ENCODE data around the gene DENND4C. TPM values are rescaled to one million over a fixed set of nuclear protein-coding genes. Genes with fewer than 3 reads are reported as not detected.
"Not testable (repeated sequence)": the region's sequence is repeated elsewhere in the genome, so short reads cannot be mapped to it uniquely, and the experiment has no call there.

Gene DENND4C
- total RNA-seq, 2 donors from 2014 or later = 31.8 to 36.5 TPM

DNA sequence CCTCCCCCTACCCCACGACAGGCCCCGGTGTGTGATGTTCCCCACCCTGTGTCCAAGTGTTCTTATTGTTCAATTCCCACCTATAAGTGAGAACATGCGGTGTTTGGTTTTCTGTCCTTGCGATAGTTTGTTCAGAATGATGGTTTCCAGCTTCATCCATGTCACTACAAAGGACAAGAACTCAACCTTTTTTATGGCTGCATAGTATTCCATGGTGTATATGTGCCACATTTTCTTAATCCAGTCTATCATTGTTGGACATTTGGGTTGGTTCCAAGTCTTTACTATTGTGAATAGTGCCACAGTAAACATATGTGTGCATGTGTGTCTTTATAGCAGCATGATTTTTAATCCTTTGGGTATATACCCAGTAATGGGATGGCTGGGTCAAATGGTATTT is 35.1 kb downstream of the DENND4C start:
- not testable (repeated sequence) for H3K36me3 Mint-ChIP-seq

DNA sequence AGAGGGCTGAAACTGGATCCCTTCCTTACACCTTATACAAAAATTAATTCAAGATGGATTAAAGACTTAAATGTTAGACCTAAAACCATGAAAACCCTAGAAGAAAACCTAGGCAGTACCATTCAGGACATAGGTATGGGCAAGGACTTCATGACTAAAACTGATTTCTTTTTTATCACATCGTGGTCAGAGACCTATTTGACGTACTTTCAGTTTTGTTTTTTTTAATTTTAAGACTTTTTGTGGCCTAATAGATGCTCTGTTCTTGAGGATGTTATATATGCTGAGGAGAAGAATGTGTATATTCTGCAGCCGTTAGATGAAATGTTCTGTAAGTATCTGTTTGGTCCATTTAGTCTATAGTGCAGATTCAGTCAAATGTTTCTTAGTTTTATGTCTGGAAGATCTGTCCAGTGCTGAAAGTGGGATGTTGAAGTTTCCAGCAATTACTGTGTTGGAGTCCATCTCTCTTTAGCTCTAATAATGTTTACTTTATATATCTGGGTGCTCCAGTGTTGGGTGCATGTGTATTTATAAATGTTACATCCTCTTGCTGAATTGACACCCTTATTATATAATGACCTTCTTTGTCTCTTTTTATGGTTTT is 36.4 kb downstream of the DENND4C start:
- peak overlapping the region; percentile 49 to 67 for H3K27ac Mint-ChIP-seq
- peak in 1 of 2 donors; percentile 77 for ATAC-seq
- H3K4me1 Mint-ChIP-seq (ENCODE audit: low read depth in 2 of 2) = peaks cover 50 to 55% of the 10 kb centered on the region in 2 donors
- not testable (repeated sequence) for DNase-seq (ENCODE audit: low spot score); H3K27me3 Mint-ChIP-seq; H3K9me3 Mint-ChIP-seq; H3K36me3 Mint-ChIP-seq
- peak overlapping the region; percentile 74 for H3K4me3 Mint-ChIP-seq

More for the DNA sequence above, 35.1 kb downstream of the DENND4C start:
- not testable (repeated sequence) for H3K9me3 Mint-ChIP-seq; H3K27me3 Mint-ChIP-seq; H3K4me3 Mint-ChIP-seq; ATAC-seq; H3K27ac Mint-ChIP-seq; DNase-seq (ENCODE audit: low spot score)
- peaks cover 57 to 63% of the 10 kb centered on the region in 2 donors for H3K4me1 Mint-ChIP-seq (ENCODE audit: low read depth in 2 of 2)

DNA sequence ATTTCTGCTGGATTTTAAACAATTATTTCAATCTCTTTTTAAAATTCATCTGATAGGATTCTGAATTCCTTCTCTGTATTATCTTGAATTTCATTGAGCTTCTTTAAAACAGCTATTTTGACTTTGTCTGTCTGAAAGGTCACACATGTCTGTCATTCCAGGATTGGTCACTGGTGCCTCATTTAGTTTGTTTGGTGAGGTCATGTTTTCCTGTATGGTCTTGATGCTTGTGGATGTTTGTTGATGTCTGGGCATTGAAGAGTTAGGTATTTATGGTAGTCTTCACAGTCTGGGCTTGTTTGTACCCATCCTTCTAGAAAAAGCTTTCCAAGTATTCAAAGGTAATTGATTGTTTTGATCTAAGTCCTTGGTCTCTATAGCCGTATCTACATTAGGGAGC is 39.1 kb downstream of the DENND4C start:
- H3K4me1 Mint-ChIP-seq (ENCODE audit: low read depth in 2 of 2) = peaks cover 40 to 50% of the 10 kb centered on the region in 2 donors
- peaks cover 3% of the 10 kb centered on the region for H3K9me3 Mint-ChIP-seq
- ATAC-seq (no peak), DNase-seq (ENCODE audit: low spot score) (no peak)
- peak overlapping the region; percentile 67 to 73 for H3K27ac Mint-ChIP-seq
- H3K36me3 Mint-ChIP-seq = peaks cover 4% of the 10 kb centered on the region
- H3K27me3 Mint-ChIP-seq = no peaks in the 10 kb centered on the region
- peak overlapping the region; percentile 74 for H3K4me3 Mint-ChIP-seq

DNA sequence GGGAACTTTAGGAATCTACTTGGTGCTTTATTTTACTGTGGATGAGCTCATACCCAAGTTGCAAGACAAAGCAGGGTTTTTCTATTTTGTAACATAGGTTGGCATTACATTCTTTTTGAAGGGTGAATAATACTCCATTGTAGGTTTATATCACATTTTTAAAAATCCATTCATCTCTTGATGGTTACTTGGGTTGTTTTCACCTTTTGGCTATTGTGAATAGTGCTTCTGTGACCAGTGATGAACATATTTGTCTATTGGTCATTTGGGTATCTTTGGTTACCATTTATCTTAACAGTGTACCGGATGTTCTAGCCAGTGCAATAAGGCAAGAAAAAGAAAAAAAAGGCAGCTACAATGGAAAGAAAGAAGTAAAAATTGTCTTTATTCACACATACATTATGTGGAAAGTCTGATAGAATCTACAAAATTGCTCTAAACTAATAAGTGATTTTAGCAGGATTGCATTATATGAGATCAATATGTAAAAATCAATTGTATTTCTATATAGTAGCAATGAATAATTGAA is 40.0 kb downstream of the DENND4C start:
- Mint-ChIP-seq H3K27ac (peak overlapping the region; percentile 67 to 73), H3K4me3 (no peak overlapping the region), H3K36me3 (peaks cover 4% of the 10 kb centered on the region), H3K9me3 (peaks cover 3% of the 10 kb centered on the region), H3K27me3 (no peaks in the 10 kb centered on the region), H3K4me1 (ENCODE audit: low read depth in 2 of 2) (peaks cover 38 to 46% of the 10 kb centered on the region in 2 donors)
- DNase-seq (ENCODE audit: low spot score) (no peak), ATAC-seq (no peak)

DNA sequence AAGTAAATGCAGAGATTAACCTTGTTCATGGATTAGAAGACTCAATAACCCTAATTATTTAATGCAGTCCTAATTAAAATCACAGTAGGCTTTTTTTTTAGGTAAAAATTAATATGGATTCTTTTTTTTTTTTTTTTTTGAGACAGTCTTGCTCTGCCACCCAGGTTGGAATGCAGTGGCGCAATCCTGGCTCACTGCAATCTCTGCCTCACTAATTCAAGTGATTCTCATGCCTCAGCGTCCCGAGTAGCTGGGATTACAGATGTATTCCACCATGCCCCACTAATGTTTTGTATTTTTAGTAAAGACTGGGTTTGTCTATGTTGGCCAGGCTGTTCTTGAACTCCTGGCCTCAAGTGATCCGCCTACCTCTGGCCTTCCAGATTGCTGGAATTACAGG is 40.6 kb downstream of the DENND4C start:
- H3K36me3 Mint-ChIP-seq = peaks cover 4% of the 10 kb centered on the region
- no peak overlapping the region for H3K4me3 Mint-ChIP-seq
- peaks cover 38 to 46% of the 10 kb centered on the region in 2 donors for H3K4me1 Mint-ChIP-seq (ENCODE audit: low read depth in 2 of 2)
- no peak overlapping the region for H3K27ac Mint-ChIP-seq
- no peaks in the 10 kb centered on the region for H3K27me3 Mint-ChIP-seq
- H3K9me3 Mint-ChIP-seq = peaks cover 3% of the 10 kb centered on the region
- ATAC-seq (no peak), DNase-seq (ENCODE audit: low spot score) (no peak)

DNA sequence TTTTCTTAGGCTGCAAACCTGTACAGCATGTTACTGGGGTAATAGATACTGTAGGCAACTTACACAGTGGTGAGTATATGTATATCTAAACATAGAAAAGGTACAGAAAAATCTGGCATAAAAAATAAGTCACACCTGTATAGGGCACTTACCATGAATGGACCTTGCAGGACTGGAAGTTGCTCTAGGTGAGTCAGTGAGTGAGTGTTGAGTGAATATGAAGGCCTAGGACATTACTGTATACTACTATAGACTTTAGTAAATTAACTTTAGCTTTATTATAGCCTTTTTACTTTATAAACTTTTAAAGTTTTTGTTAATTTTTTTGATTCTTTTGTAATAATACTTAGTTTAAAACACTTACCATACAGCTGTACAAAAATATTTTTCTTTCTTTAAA is 51.3 kb downstream of the DENND4C start:
- Mint-ChIP-seq H3K4me1 (ENCODE audit: low read depth in 2 of 2) (peaks cover 7 to 13% of the 10 kb centered on the region in 2 donors), H3K9me3 (no peaks in the 10 kb centered on the region), H3K4me3 (no peak overlapping the region), H3K27me3 (no peaks in the 10 kb centered on the region), H3K27ac (no peak overlapping the region), H3K36me3 (no peaks in the 10 kb centered on the region)
- DNase-seq (ENCODE audit: low spot score) = no peak
- ATAC-seq = no peak

DNA sequence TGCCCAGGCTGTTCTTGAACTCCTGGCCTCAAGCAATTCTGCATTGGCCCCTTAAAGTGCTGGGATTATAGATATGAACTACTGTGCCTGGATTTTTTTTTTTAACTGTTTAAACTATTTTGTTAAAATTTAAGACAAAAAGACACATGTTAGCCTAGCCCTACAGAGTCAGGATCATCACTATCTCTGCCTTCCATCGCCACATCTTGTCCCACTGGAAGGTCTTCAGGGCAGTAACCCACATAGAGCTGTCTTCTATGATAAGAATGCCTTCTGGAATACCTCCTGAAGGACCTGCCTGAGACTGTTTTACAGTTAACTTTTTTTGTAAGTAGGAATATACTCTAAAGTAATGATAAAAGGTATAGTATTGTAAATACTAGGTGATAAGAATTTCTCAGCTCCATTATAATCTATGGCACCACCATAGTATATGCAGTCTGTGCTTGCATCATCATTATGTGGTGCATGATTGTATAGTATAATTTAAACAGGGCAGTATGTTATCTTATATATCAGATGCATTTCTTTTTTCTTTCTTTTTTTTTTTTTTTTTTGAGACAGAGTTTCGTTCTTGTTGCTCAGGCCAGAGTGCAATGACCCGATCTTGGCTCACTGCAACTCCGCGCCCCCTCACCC is 52.7 kb downstream of the DENND4C start:
- peaks cover 7 to 13% of the 10 kb centered on the region in 2 donors for H3K4me1 Mint-ChIP-seq (ENCODE audit: low read depth in 2 of 2)
- no peaks in the 10 kb centered on the region for H3K27me3 Mint-ChIP-seq
- peak overlapping the region in 1 of 2 donors; percentile 66 for H3K27ac Mint-ChIP-seq
- DNase-seq (ENCODE audit: low spot score) = no peak
- no peaks in the 10 kb centered on the region for H3K36me3 Mint-ChIP-seq
- no peaks in the 10 kb centered on the region for H3K9me3 Mint-ChIP-seq
- no peak overlapping the region for H3K4me3 Mint-ChIP-seq
- no peak for ATAC-seq

DNA sequence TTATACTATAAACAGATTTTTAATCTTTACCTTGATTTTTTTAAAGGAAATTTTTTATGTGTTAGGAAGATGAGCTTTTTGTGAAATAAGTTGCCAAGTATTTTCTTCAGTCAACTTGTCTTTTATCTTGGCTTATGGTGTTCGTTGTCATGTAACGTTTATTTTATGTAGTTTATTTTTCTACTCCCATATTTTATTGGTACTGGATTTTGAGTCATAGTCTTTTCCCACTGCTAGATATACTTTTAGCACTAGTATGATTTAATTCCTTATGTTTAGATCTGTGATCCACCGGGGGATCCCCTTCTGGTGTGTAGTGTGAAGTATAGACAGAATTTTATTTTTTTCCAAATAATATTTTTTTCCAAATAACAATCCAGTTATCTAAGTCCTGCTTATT is 54.2 kb downstream of the DENND4C start:
- no peak for ATAC-seq
- H3K4me3 Mint-ChIP-seq = no peak overlapping the region
- no peaks in the 10 kb centered on the region for H3K27me3 Mint-ChIP-seq
- no peak overlapping the region for H3K27ac Mint-ChIP-seq
- H3K36me3 Mint-ChIP-seq = no peaks in the 10 kb centered on the region
- peaks cover 7 to 14% of the 10 kb centered on the region in 2 donors for H3K4me1 Mint-ChIP-seq (ENCODE audit: low read depth in 2 of 2)
- no peaks in the 10 kb centered on the region for H3K9me3 Mint-ChIP-seq
- no peak for DNase-seq (ENCODE audit: low spot score)

DNA sequence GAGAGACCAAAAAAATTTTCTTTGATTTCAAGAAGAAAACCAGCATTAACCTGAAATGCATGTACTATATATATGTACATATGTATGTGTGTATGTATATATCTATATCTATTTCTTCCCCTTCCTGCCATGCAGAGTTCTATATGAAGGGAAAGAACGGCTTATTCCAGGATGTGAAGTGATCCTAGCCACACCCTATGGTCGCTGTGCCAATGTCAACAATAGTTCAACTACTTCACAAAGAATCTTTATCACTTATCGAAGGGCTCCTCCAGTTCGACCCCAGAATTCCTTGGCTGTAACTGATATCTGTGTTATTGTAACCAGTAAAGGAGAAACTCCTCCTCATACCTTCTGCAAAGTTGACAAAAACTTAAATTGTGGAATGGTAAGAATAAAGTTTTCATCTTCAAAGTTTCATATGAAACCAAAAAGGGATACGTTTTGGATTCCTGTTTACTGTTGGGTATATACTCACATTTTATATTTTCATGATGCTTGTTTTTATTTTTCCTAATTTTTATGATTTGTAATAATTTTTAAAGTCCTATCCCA is 56.2 kb downstream of the DENND4C start:
- Mint-ChIP-seq H3K27ac (no peak overlapping the region), H3K4me1 (ENCODE audit: low read depth in 2 of 2) (peaks cover 7 to 17% of the 10 kb centered on the region in 2 donors), H3K4me3 (no peak overlapping the region), H3K27me3 (no peaks in the 10 kb centered on the region), H3K9me3 (no peaks in the 10 kb centered on the region), H3K36me3 (peaks cover 7% of the 10 kb centered on the region)
- no peak for ATAC-seq
- no peak for DNase-seq (ENCODE audit: low spot score)

DNA sequence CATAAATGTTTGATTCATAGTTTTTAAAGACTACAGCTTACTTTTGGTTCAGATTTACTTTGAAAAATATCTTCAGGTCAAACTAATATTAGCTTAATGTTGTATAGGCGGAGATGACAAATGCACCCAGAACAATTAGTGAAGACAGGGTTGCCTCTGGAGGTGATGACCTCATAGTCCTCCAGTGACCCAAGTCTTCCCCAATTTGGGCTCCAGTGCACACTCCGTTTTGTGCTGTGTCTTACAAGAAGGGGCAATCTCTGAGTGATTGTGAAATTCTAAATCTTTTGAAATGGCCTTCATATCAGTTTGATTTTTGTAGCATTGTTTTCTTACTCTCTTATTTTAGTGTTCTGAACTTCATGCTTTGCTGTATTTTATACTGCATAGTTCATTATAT is 57.6 kb downstream of the DENND4C start:
- no peaks in the 10 kb centered on the region for H3K27me3 Mint-ChIP-seq
- DNase-seq (ENCODE audit: low spot score) (no peak), ATAC-seq (no peak)
- H3K9me3 Mint-ChIP-seq = no peaks in the 10 kb centered on the region
- peaks cover 7% of the 10 kb centered on the region for H3K36me3 Mint-ChIP-seq
- H3K4me3 Mint-ChIP-seq = no peak overlapping the region
- H3K27ac Mint-ChIP-seq = no peak overlapping the region
- H3K4me1 Mint-ChIP-seq (ENCODE audit: low read depth in 2 of 2) = peaks cover 7 to 17% of the 10 kb centered on the region in 2 donors

DNA sequence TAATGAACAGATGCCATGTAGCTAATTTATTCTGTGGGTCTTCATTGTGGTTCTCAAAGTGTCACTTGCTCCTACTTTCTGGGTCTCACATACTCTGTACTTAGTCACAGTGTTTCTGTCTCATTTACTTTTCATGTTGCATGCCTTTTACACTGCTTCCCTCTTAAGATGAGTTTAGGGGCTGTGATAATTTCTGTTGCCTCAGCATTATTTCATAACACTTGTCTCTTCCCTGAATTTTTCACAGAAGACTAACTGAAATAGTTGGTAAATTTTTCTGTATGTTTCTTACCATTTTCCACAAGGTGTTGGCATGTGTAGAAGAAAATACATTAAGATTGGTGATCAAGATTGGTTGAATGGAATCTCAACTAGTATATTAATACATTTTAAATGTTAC is 59.6 kb downstream of the DENND4C start:
- Mint-ChIP-seq H3K9me3 (no peaks in the 10 kb centered on the region), H3K36me3 (peaks cover 12% of the 10 kb centered on the region), H3K4me3 (no peak overlapping the region), H3K4me1 (ENCODE audit: low read depth in 2 of 2) (peaks cover 0 to 23% of the 10 kb centered on the region in 2 donors), H3K27ac (no peak overlapping the region), H3K27me3 (no peaks in the 10 kb centered on the region)
- ATAC-seq (no peak), DNase-seq (ENCODE audit: low spot score) (no peak)

DNA sequence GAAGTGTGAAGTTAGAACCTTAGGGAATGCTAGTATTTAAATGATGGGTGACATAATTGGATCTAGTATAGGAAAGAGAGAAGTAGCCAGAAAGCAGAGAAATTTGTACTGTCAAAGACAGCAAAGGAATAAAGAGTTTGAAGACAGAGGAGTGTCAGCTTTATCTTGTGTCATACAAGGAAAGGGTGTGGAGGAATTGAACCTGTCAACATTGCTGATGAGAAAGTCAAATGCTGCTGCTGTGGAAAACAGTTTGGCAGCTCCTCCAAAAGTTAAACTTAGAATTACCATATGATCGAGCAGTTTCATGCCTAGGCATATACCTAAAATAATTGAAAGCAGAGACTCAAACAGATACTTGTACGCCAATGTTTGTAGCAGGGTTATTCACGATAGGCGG is 63.7 kb downstream of the DENND4C start:
- Mint-ChIP-seq H3K9me3 (no peaks in the 10 kb centered on the region), H3K27ac (peak overlapping the region in 1 of 2 donors; percentile 5), H3K27me3 (no peaks in the 10 kb centered on the region), H3K4me3 (no peak overlapping the region), H3K4me1 (ENCODE audit: low read depth in 2 of 2) (peaks cover 0 to 11% of the 10 kb centered on the region in 2 donors), H3K36me3 (peaks cover 12% of the 10 kb centered on the region)
- DNase-seq (ENCODE audit: low spot score) = no peak
- ATAC-seq = no peak

DNA sequence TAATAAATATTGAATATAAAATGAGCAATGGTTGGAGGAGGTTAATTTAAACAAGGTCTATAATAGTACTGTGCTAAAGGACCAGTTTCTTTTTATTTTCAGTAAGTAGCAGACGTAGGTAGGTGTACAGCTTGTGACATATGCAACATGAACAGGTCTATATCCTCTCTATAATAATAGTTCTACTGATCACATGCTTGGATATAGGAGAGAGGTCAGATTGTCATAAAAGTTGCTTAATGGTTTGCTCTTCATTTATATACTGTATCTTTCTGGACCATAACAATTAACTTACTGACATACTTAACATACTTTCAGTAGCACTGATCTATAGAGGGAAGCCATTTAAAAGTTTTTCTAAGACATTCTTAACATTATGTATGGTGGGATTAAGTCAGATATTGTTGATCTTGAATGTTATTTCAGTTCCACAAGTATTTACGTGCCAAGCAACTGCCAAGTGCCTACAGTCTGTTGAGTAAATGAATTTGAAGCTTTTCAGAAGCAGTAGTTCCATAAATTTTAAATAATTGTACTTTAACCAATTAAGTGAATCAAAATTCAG is 68.0 kb downstream of the DENND4C start:
- ATAC-seq (no peak), DNase-seq (ENCODE audit: low spot score) (no peak)
- no peak overlapping the region for H3K27ac Mint-ChIP-seq
- peaks cover 20% of the 10 kb centered on the region for H3K36me3 Mint-ChIP-seq
- H3K4me3 Mint-ChIP-seq = no peak overlapping the region
- peaks cover 0 to 8% of the 10 kb centered on the region in 2 donors for H3K4me1 Mint-ChIP-seq (ENCODE audit: low read depth in 2 of 2)
- no peaks in the 10 kb centered on the region for H3K27me3 Mint-ChIP-seq
- H3K9me3 Mint-ChIP-seq = no peaks in the 10 kb centered on the region

DNA sequence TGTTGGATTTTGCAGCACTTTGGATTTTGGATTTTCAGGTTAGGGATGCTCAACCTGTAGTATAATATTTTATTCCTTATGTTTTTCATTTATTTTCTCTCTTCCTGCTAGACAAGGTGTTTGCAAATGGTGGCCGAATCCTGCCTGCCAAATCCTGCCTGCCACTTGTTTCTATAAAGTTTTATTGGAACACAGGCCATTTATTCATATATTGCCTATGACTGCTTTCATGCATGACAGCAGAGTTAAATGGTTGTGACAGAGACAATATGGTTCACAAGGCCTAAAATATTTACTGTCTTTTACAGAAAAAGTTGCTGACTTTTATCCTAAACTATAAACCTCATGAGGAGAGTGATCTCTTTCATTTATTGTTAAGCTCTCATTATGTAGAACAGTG is 72.7 kb downstream of the DENND4C start:
- peak overlapping the region in 1 of 2 donors; percentile 10 for H3K27ac Mint-ChIP-seq
- H3K36me3 Mint-ChIP-seq = peaks cover 15% of the 10 kb centered on the region
- no peaks in the 10 kb centered on the region for H3K27me3 Mint-ChIP-seq

More for the DNA sequence above, 72.7 kb downstream of the DENND4C start:
- H3K9me3 Mint-ChIP-seq = no peaks in the 10 kb centered on the region
- peaks cover 0 to 4% of the 10 kb centered on the region in 2 donors for H3K4me1 Mint-ChIP-seq (ENCODE audit: low read depth in 2 of 2)
- DNase-seq (ENCODE audit: low spot score) (no peak), ATAC-seq (no peak)
- no peak overlapping the region for H3K4me3 Mint-ChIP-seq

Measured in natural killer cell treated with Interleukin-12 subunit alpha and Interleukin-12 subunit beta and Interleukin-15 and Interleukin-18, amount 100 ng/mL, for 72 hours (primary cell).